Brain microvascular endothelial cell (primary cell): ENCODE results near the gene CLNK.

Experiments used
- DNase-seq: peaks from one replicate; pipeline ENCODE4 v3.0.0-alpha.2; 2020
- H3K27ac ChIP-seq: fragments of 250-450 bp; sonication (Bioruptor Pico); 2 replicates; pipeline ENCODE4 v1.5.1; 2020; ENCODE audit warnings: mild to moderate bottlenecking, moderate library complexity
- H3K27me3 ChIP-seq: fragments of 250-450 bp; sonication (Bioruptor Pico); replicated peaks from 2 replicates; pipeline ENCODE4 v1.5.1; 2020; ENCODE audit warnings: mild to moderate bottlenecking
- H3K36me3 ChIP-seq: fragments of 250-450 bp; sonication (Bioruptor Pico); replicated peaks from 2 replicates; pipeline ENCODE4 v1.5.1; 2020; ENCODE audit warnings: mild to moderate bottlenecking
- H3K4me3 ChIP-seq: 2 replicates; pipeline ENCODE4 v1.5.1; 2011; ENCODE audit warnings: low read depth, mild to moderate bottlenecking, control low read depth, low read length, moderate library complexity
- in situ Hi-C: cut with HindIII; loops from 2 replicates; pipeline ENCODE4 v1.10.0; 2017; ENCODE audit warnings: low sequenced_read_pairs, low pct_ligation_motif_present
- TF ChIP-seq, protein P1 (sequence below): IDR thresholded peaks from 2 replicates; pipeline ENCODE4 v1.5.1; 2011; ENCODE audit warnings: low read depth, mild to moderate bottlenecking, moderate library complexity, low read length, control low read depth, inconsistent platforms; ENCODE audit errors: missing control alignments

CLNK gene

DNA sequence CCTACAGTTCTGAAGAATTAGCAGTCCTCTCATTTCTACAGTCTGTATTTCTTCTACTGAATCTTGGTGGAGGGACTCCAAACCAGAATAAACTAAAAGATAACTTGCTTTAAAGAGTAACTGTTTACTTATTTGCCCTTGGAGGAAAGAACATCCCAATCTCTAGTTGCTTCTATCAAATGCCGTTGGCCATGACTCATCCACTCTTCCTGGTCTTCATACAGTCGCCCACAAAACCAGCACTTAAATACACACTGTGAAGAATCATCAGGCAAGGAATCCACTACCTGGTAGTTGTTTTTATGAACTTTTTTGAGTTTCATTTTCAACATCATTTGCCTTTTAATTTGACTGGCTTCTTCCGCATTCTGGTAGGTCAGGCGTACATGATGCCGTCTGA lies 241.6 kb downstream of the CLNK start:
- H3K27ac ChIP-seq: no peak overlapping the region
- H3K36me3 ChIP-seq: peaks cover 22% of the 10 kb centered on the region
- peak; percentile 51 for DNase-seq
- TF ChIP-seq, protein P1, sequence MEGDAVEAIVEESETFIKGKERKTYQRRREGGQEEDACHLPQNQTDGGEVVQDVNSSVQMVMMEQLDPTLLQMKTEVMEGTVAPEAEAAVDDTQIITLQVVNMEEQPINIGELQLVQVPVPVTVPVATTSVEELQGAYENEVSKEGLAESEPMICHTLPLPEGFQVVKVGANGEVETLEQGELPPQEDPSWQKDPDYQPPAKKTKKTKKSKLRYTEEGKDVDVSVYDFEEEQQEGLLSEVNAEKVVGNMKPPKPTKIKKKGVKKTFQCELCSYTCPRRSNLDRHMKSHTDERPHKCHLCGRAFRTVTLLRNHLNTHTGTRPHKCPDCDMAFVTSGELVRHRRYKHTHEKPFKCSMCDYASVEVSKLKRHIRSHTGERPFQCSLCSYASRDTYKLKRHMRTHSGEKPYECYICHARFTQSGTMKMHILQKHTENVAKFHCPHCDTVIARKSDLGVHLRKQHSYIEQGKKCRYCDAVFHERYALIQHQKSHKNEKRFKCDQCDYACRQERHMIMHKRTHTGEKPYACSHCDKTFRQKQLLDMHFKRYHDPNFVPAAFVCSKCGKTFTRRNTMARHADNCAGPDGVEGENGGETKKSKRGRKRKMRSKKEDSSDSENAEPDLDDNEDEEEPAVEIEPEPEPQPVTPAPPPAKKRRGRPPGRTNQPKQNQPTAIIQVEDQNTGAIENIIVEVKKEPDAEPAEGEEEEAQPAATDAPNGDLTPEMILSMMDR: no peak
- no peaks in the 10 kb centered on the region for H3K27me3 ChIP-seq
- in situ Hi-C loops: no loop called here
- H3K4me3 ChIP-seq: no peak overlapping the region

DNA sequence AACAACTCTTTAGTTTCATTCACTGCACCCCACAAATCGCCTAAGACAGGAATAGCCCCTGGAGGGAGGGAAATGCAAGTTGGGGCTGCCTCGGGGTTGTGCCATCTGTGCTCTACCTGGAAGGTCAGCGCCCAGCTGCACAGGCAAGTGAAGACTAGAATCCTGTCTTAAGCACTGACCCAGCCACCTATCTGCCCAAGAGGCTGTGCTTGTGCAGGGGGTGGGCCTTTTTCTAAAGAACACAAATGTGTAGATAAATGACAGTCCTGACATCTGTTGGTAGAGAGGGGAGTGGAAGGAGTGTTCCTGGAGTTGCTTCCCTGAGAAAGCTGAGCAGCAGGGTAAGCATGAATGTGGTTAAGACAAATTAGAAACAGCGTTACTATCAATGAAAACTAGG lies 243.1 kb downstream of the CLNK start:
- DNase-seq: no peak
- H3K4me3 ChIP-seq: no peak overlapping the region
- H3K27me3 ChIP-seq: no peaks in the 10 kb centered on the region
- TF ChIP-seq, protein P1: no peak
- H3K36me3 ChIP-seq: peaks cover 22% of the 10 kb centered on the region
- in situ Hi-C loops: no loop called here
- H3K27ac ChIP-seq: no peak overlapping the region

DNA sequence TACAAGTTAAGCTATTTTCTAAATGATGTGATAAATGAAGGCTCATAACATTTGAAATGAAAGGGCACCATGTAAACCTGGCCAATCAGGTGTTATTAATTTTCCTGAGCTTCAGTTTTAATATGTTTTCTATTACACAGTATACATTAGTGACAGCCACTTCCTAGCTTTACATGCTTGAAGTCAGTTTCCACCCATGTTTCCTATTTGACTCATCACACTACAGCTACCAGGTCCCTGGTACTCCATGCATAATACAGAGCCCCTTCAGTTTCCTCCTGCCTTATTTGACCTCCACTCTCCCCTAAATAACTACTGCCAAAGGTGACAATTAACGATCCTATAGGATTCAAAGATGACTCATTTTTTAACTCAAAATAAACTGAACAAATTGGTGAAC lies 245.6 kb downstream of the CLNK start:
- Histone ChIP-seq H3K4me3 (no peak overlapping the region), H3K27ac (no peak overlapping the region), H3K27me3 (no peaks in the 10 kb centered on the region), H3K36me3 (no peaks in the 10 kb centered on the region)
- DNase-seq: no peak
- TF ChIP-seq, protein P1: no peak
- in situ Hi-C loops: no loop called here

DNA sequence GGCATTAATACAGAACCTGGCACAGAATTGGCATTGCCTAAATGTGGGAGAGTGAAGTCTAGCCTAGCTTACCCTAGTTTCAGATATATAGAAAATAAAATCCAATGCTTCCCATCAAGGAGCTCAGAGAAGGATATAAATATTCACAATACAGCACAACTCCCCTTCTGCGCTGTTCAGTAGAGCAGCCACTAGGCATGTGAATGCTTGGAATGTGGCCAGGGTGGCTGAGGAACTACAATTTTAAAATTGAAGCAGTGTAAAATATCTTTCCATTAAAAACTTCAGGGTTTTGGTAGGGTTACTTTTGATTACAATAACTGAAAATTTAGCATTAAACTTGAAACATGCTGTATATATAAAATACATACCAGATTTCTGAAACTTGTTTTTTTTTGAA lies 246.8 kb downstream of the CLNK start:
- in situ Hi-C loops: no loop called here
- no peak overlapping the region for H3K27ac ChIP-seq
- H3K36me3 ChIP-seq: no peaks in the 10 kb centered on the region
- H3K27me3 ChIP-seq: no peaks in the 10 kb centered on the region
- no peak overlapping the region for H3K4me3 ChIP-seq
- no peak for DNase-seq
- TF ChIP-seq, protein P1: no peak
